HG02588 (cell line): ENCODE results near the gene TRIM66.

ENCODE experiments used
- ATAC-seq: cut with Tn5 transposase; IDR thresholded peaks from one replicate; pipeline ENCODE4 v1.9.1; 2021; ENCODE audit warnings: mild to moderate bottlenecking, moderate library complexity; ENCODE audit not compliant: unreplicated experiment

Gene TRIM66

DNA sequence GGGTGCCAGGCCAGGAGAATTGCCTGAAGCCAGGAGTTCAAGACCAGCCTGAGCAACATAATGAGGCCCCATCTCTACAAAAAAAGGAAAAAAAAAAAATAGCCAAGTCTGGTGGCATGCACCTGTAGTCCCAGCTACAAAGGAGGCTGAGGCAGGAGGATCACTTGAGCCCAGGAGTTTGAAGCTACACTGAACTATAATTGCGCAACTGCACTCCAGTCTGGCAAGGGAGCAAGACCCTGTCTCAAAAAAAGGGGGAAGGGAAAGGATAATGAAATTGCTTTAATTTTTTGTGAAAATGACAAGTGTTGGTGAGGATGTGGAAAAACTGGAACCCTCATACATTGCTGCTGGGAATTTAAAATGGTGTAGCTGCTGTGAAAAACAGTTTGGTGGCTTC lies 107.7 kb downstream of the TRIM66 start:
- ATAC-seq = no peak

DNA sequence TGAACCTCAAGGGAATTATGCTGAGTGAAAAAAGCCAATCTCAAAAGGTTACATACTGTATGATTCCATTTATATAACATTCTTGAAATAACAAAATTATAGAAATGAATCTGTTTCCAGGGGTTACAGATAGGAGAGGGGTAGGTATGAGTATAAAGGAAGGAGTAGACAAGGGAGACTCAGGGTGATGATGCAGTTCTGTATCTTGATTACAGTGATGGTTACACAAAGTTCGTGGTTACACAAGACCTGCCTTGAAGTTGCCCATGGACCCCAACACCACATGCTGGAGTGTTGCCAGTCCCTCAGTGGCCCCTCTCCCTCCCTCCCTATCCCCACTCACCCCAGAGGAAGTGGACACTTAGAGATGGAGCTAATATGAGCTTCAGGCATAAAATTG lies 108.7 kb downstream of the TRIM66 start:
- ATAC-seq = no peak

- ATAC-seq = no peak
Measured at GRCh38 chr11:8567602-8568198, 114.8 kb downstream of the TRIM66 start.

GRCh38 chr11:8566613-8567210 lies 115.8 kb downstream of the TRIM66 start:
- no peak for ATAC-seq

GRCh38 chr11:8564526-8564925 lies 117.9 kb downstream of the TRIM66 start:
- ATAC-seq = no peak
